AG10803 (cell line): ENCODE data around the gene SHROOM3.

ENCODE experiments used
- DNase-seq: peaks from one replicate; pipeline ENCODE4 v3.0.0; 2010; ENCODE audit warnings: low read depth
- H3K4me3 ChIP-seq: 2 replicates; pipeline ENCODE4 v1.5.1; 2011; ENCODE audit warnings: mild to moderate bottlenecking, low read length, control low read depth
- TF ChIP-seq, protein P1 (sequence below): conservative IDR thresholded peaks from 2 replicates; pipeline ENCODE4 v1.5.1; 2011; ENCODE audit warnings: mild to moderate bottlenecking, low read length, control low read depth, inconsistent platforms

SHROOM3 gene

DNA sequence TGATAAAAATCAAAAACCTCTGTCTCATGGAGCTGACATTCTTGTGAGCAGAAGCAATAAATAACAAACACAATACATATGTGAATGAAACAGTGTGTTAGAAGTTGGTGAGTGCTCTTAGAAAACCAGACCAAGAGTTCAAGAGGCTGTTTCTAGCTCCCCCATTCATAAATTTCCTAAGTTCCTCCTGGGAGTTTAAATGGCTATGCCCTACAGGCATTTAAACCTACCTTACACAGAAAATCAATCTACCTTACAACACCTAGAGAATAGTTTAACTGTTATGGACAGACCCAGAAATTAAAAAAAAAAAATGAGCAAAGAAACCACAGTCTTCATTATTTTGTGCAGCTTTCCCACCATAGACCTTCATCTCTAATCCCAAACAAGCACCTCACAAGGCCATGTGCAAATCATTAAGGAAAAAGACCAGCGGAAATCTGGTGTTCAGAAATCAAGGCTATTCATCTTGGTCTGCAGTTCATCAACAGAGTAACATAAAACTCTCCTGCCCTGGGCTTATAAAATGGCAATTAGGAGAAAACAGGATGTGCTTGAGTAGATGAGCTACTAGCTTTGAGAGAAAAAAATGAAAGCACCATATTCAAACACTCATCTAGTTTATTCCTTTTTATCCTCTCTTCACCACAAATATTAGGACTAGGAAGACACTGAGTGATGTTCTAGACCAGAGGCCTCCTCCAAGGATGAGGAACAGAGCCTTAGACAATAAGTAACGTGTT is 147.2 kb downstream of the SHROOM3 start:
- DNase-seq = peak; percentile 57
- no peak overlapping the region for H3K4me3 ChIP-seq
- TF ChIP-seq, protein P1, sequence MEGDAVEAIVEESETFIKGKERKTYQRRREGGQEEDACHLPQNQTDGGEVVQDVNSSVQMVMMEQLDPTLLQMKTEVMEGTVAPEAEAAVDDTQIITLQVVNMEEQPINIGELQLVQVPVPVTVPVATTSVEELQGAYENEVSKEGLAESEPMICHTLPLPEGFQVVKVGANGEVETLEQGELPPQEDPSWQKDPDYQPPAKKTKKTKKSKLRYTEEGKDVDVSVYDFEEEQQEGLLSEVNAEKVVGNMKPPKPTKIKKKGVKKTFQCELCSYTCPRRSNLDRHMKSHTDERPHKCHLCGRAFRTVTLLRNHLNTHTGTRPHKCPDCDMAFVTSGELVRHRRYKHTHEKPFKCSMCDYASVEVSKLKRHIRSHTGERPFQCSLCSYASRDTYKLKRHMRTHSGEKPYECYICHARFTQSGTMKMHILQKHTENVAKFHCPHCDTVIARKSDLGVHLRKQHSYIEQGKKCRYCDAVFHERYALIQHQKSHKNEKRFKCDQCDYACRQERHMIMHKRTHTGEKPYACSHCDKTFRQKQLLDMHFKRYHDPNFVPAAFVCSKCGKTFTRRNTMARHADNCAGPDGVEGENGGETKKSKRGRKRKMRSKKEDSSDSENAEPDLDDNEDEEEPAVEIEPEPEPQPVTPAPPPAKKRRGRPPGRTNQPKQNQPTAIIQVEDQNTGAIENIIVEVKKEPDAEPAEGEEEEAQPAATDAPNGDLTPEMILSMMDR = no peak

DNA sequence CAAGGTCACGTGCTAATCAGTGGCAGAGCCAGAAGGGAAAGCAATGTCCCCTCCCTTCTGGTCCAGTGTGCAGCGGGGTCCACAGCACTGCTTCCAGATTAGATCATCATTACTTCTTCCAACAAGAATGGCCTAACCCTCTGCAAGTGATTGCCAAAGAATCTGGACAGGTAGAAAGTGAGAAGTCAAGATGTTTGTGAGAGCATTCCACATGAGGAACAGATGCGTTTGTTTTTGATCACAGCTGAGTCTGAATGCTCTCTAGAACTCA is 147.7 kb downstream of the SHROOM3 start:
- H3K4me3 ChIP-seq = no peak overlapping the region
- DNase-seq = no peak
- TF ChIP-seq, protein P1 = no peak

DNA sequence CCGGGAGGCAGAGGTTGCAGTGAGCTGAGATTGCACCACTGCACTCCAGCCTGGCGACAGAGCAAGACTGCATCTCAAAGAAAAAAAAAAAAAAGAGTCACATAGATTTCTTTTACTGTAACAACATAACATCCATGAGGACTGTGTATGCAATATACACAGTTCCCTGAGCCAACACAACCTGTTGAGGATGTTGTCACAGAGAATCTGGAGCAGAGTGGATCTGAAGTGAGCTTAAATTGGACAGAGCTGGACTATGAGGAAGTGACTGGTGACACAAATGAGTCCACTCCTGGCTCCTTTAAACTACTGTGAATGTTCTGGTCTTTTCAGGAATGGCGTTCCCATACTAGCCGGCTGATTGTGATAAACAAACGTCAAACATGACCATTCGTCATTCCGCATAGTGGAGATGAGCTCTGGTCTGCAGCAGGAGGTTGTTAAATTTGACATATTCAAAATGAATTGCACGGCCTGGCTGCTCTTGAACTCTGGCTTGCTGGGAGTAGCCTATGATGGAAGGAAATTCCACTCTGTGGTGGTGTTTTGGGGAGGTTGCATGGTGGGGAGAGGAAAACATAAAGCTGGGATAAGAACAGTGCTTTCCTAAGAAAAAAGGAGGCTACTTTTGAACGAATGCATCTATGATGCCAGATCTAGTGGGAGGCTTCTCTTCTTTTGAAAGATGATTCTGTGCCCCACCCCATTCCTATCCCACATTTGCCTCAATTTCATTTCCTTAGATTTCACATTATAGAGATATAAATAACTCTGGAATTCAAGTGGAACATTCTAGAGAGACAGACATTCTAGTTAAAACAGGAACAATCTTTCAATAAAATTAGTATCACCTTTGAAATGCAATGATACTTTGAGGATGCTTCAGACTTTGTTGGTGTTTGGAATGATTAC is 149.5 kb downstream of the SHROOM3 start:
- DNase-seq = no peak
- no peak overlapping the region for H3K4me3 ChIP-seq
- TF ChIP-seq, protein P1 = no peak

DNA sequence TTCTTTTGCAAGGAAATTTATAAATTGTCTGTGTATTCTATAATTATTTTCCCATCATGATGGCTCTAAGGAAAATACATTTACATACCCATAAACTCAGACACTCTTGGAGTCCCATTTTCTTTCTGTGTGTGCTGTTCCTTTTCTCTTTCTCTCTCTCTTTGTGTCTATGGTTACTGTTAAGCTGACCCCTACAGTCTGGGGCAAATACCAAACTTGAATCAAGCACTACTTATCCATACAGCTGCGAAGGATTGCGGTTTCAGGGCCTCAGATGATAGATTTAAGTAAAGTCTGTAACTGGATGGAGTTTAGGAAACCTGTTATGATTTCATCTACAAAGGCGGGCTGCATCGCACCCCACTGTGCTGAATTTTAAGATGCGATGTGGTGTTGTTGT is 150.2 kb downstream of the SHROOM3 start:
- no peak overlapping the region for H3K4me3 ChIP-seq
- TF ChIP-seq, protein P1 = no peak

DNA sequence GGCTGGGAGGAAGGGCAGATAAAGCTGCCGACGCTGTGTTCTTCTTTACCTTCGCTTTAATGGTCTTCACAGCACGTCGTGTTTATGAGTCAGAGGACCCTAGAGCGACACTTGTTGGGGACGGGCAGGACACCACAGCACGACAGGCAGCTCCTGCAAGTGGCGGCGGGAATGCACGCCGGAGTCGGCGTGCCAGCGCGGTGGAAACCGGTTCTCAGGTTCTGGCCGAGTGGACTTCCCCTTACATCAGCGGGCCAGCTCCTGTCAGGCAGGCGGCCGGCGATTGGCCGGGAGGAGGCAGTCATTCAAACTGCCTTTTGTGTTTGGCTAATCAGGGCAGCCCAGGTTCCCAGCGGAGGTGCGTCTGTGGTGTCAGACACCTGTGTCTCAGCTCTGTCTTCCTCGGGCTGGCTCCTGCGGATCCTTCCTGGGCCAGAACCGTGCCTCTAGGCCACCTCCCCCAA is 150.9 kb downstream of the SHROOM3 start:
- TF ChIP-seq, protein P1 = peak; percentile 16; the same call in 1 of the 2 replicates
- H3K4me3 ChIP-seq = peak overlapping the region; percentile 45
- no peak for DNase-seq

More for the DNA sequence above, 150.2 kb downstream of the SHROOM3 start:
- no peak for DNase-seq

DNA sequence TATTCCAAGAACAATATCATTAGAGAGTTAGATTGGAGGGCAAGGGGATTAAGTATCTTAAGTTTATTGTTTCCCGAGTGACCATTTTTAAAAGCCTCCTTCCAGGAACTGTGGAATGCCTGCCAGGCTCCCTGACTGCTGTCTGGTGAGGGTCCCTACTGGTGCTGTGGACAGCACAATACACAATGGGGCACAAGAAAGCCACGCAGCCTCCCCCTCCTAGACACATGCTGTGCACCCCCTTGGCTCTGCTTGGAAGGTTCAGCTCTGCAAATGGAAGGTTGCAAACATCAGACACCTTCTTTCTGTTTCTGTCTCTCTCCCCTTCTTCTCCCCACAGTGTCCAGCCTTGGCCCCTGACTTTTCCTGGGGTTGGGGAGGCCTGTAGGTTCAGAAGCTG is 153.2 kb downstream of the SHROOM3 start:
- no peak for DNase-seq

More for the DNA sequence above, 153.2 kb downstream of the SHROOM3 start:
- TF ChIP-seq, protein P1 = no peak
- no peak overlapping the region for H3K4me3 ChIP-seq
